ENCODE results near the gene TMEM167B. TPM values are rescaled to one million over a fixed set of nuclear protein-coding genes. Genes with fewer than 3 reads are reported as not detected.
"Not testable (repeated sequence)": the region's sequence is repeated elsewhere in the genome, so short reads cannot be mapped to it uniquely, and the experiment has no call there.

TMEM167B gene
- total RNA-seq, 2 donors from 2014 or later: 26.8 to 51.9 TPM

DNA sequence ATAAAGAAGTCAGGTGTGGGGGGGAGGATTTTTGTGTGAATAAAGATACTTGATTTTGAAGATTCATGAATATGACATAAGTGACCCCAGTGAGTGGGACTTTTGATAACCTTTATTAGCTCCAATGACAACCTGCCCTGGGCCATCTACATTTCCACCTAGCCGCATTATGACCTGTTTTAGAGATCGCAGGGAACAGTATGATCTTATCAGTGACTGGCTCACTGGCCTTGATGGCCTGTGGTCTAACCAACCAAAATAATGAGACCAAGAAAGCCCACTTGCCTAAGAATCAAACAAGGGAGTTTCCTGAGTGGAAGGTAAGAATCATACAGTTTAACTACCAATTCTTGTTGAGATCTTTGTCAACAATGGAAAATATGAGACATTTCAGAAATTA is 25.1 kb downstream of the TMEM167B start:
- peak overlapping the region; percentile 89 for H3K27ac Mint-ChIP-seq
- no peaks in the 10 kb centered on the region for H3K9me3 Mint-ChIP-seq
- ATAC-seq (replicated peaks): peak; percentile 57
- no peaks in the 10 kb centered on the region for H3K27me3 Mint-ChIP-seq
- H3K4me1 Mint-ChIP-seq: peaks cover 31% of the 10 kb centered on the region
- H3K36me3 Mint-ChIP-seq (ENCODE audit: low read depth): peaks cover 14% of the 10 kb centered on the region
- H3K4me3 Mint-ChIP-seq: peak overlapping the region; percentile 83

DNA sequence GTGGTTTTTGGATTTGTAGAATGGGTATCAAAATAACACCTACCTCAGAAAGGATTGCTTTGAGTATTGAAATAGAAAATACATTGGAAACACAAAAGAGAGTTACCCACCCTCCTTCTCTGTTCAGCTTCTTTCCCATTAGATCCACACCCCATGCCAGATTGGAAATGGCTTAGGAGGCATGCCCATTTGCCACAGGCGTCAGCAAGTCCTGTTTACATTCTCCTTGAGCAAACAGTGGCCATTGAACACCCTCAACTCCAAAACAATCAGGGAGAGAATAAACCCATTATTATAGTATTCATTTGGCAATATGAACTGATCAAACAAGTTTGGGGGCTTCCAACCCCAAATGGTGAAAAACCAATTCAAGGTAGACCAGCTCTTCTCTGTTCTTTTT is 25.7 kb downstream of the TMEM167B start:
- H3K36me3 Mint-ChIP-seq (ENCODE audit: low read depth): peaks cover 14% of the 10 kb centered on the region
- H3K4me3 Mint-ChIP-seq: peak overlapping the region; percentile 83
- H3K27ac Mint-ChIP-seq: peak overlapping the region; percentile 89
- H3K9me3 Mint-ChIP-seq: no peaks in the 10 kb centered on the region
- no peaks in the 10 kb centered on the region for H3K27me3 Mint-ChIP-seq
- ATAC-seq (replicated peaks): no peak
- peaks cover 31% of the 10 kb centered on the region for H3K4me1 Mint-ChIP-seq

DNA sequence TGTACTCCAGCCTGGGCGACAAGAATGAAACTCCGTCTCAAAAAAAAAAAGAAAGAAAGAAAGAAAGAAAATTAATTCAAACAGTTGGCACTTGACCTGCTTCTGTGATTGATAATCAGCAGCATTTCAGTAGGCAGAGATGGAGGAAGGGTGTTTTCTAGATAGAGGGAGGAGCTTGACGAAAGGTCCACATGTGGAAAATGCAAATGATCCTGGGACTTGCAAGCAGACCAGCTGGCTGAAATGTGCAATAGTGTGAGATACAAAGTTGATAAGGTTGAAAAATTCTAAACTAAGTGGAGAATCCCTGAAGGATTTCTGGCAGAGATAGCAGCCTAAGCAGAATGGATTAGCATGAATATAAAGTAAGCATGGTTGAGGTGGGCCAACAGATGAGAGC is 27.5 kb downstream of the TMEM167B start:
- no peak overlapping the region for H3K4me3 Mint-ChIP-seq

DNA sequence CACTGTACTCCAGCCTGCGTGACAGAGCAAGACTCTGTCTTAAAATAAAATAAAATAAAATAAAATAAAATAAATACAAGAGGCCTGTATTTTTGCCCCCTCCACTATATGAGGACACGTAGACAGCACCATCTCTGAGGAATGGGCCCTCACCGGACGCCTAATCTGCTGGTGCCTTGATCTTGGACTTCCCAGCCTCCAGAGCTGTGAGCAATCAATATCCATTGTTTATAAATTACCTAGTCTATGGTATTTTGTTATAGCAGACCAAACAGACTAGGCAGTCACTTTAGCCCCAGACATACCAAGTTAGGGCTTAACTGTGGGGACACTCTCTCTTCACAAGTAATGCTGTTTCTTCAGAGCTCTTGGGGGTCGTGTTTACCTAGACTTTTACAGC is 29.8 kb downstream of the TMEM167B start:
- no peaks in the 10 kb centered on the region for H3K9me3 Mint-ChIP-seq
- H3K4me3 Mint-ChIP-seq: no peak overlapping the region
- no peaks in the 10 kb centered on the region for H3K27me3 Mint-ChIP-seq
- ATAC-seq (replicated peaks): no peak
- peaks cover 16% of the 10 kb centered on the region for H3K4me1 Mint-ChIP-seq
- no peak overlapping the region for H3K27ac Mint-ChIP-seq
- peaks cover 7% of the 10 kb centered on the region for H3K36me3 Mint-ChIP-seq (ENCODE audit: low read depth)

More for the DNA sequence above, 27.5 kb downstream of the TMEM167B start:
- Mint-ChIP-seq H3K9me3 (no peaks in the 10 kb centered on the region), H3K27ac (no peak overlapping the region), H3K36me3 (ENCODE audit: low read depth) (peaks cover 9% of the 10 kb centered on the region), H3K27me3 (no peaks in the 10 kb centered on the region), H3K4me1 (peaks cover 27% of the 10 kb centered on the region)
- no peak for ATAC-seq (replicated peaks)

DNA sequence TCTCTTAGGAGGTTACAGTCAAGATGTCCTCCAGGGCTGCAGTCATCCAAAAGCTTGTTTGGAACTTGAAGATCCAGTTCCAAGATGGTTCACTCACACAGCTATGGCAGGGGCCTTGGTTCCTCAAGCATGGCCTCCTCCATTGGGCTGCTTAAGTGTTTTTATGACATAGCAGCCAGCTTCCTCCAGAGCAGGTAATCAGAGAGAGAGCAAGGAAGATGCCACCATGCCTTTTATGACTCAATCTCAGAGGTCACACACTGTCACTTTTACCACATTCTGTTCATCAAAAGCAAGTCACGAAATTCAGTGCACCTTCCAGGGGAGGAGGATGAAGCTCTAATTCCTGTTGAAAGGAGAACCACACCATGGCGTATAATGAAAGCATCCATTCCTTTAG is 40.5 kb downstream of the TMEM167B start:
- Mint-ChIP-seq H3K4me1 (peaks cover 4% of the 10 kb centered on the region), H3K27ac (no peak overlapping the region), H3K27me3 (no peaks in the 10 kb centered on the region), H3K9me3 (no peaks in the 10 kb centered on the region), H3K36me3 (ENCODE audit: low read depth) (no peaks in the 10 kb centered on the region), H3K4me3 (no peak overlapping the region)
- ATAC-seq (replicated peaks): peak; percentile 51

DNA sequence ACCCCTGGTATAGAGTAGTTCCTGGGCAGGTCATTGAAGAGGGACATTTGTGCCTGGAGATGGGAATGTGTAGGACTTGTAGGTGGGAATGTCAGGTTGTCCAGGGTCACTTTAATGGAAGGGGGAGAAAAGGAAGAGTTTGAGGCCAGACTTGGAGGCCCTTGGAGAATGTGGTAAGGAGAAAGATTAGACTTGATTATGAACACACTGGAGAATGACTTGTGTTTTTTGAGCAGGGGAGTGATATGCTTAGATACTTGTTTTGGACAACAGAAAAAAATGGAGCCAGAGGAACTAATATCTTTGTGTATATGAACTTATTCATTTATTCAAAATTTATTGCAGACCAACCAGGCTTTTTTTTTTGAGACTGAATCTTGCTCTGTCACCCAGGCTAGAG is 41.2 kb downstream of the TMEM167B start:
- Mint-ChIP-seq H3K4me3 (no peak overlapping the region), H3K36me3 (ENCODE audit: low read depth) (no peaks in the 10 kb centered on the region), H3K27ac (peak overlapping the region; percentile 16), H3K9me3 (no peaks in the 10 kb centered on the region), H3K27me3 (no peaks in the 10 kb centered on the region), H3K4me1 (peaks cover 4% of the 10 kb centered on the region)
- no peak for ATAC-seq (replicated peaks)

DNA sequence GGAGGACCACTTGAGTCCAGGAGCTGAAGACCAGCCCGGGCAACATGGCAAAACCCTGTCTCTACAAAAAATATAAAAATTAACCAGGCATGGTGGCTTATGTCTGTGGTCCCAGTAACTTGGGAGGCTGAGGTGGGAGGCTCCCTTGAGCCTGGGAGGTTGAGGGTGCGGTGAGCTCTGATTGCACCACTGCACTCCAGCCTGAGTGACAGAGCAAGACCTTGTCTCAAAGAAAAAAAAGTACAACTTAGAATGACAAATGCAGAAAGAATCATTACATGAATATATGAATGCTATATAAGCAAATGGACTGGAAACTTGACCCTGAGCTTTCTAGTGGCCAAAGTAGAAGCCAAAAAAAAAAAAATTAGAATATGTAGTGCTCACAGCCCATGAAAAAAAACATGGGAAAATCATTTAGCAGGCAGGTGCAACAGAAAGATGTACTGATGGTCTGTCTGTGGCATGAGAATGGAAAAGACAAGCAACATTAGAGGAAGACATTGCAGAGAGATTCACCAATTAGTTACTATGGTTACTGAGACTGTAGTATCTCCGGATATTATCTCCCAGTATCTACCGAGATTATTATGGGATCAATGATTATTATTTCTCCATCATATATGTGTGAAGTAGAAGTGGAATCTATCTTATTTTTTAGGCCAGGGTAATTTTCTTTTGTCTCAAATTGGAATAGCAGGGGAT is 42.6 kb downstream of the TMEM167B start:
- Mint-ChIP-seq H3K9me3 (no peaks in the 10 kb centered on the region), H3K27ac (no peak overlapping the region), H3K36me3 (ENCODE audit: low read depth) (no peaks in the 10 kb centered on the region), H3K27me3 (no peaks in the 10 kb centered on the region), H3K4me1 (peaks cover 4% of the 10 kb centered on the region), H3K4me3 (no peak overlapping the region)
- no peak for ATAC-seq (replicated peaks)

DNA sequence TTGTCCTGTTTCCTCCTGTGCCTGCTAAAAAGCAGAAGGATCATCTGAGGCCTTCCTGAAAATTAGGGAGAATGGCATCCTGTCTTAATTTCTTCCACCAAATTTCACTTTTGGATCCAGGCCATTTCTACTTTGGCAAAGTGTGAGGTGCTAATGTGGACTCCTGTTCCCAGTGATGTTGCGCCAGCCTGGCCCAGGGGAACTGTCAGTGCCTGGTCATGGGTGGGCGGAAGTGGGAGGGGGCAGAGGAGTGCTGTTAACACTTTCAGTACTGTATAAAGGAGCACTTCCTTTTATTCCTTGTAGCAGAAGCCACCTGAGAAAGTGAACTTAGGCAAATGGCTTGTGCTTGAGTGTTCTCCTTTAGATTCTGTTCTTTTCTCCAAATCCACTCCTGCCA is 43.3 kb downstream of the TMEM167B start:
- Mint-ChIP-seq H3K27me3 (no peaks in the 10 kb centered on the region), H3K36me3 (ENCODE audit: low read depth) (no peaks in the 10 kb centered on the region), H3K4me1 (peaks cover 4% of the 10 kb centered on the region), H3K9me3 (no peaks in the 10 kb centered on the region), H3K27ac (no peak overlapping the region), H3K4me3 (no peak overlapping the region)
- ATAC-seq (replicated peaks): no peak

DNA sequence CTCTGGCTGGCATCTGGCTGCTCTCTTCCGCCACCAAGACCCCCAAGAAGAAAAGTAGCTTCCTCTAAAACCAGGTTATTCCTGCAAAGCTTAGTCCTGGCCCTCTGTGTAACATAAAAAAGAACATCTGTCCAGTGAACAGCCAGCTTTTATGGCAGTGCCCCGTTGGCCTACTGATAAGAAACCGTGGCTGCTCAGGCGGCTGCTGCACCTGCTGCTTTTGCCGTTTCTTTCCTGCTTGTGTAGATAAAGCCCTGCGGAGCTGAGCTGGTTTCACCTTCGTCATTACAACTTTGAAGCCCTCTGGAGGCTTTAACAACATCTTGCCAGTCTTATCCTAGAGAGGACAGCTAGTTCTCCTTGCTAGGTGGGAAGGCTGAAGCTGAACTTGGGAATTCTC is 43.9 kb downstream of the TMEM167B start:
- Mint-ChIP-seq H3K4me1 (peaks cover 4% of the 10 kb centered on the region), H3K27ac (no peak overlapping the region), H3K36me3 (ENCODE audit: low read depth) (no peaks in the 10 kb centered on the region), H3K27me3 (no peaks in the 10 kb centered on the region), H3K9me3 (no peaks in the 10 kb centered on the region), H3K4me3 (no peak overlapping the region)
- no peak for ATAC-seq (replicated peaks)

DNA sequence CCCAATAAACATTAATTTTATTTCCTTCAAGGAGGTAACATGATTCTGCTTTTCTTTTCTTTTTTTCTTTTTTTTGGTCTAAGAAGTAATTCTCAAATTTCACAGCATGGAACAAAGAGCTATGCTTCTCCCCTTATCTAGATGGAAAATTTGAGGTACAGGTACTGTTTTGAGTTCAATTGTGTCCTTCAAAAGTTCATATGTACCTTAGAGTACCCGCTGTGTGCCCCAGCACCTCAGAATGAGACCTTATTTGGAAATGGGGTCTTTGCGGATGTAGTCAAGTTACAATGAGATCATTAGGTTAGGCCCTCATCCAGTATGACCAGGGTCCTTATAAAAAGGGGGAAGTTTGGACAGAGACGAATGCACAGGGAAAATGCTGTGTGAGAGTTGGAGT is 45.4 kb downstream of the TMEM167B start:
- no peak for ATAC-seq (replicated peaks)
- H3K9me3 Mint-ChIP-seq: no peaks in the 10 kb centered on the region
- no peaks in the 10 kb centered on the region for H3K4me1 Mint-ChIP-seq
- no peak overlapping the region for H3K27ac Mint-ChIP-seq
- H3K27me3 Mint-ChIP-seq: no peaks in the 10 kb centered on the region
- H3K36me3 Mint-ChIP-seq (ENCODE audit: low read depth): no peaks in the 10 kb centered on the region
- no peak overlapping the region for H3K4me3 Mint-ChIP-seq

DNA sequence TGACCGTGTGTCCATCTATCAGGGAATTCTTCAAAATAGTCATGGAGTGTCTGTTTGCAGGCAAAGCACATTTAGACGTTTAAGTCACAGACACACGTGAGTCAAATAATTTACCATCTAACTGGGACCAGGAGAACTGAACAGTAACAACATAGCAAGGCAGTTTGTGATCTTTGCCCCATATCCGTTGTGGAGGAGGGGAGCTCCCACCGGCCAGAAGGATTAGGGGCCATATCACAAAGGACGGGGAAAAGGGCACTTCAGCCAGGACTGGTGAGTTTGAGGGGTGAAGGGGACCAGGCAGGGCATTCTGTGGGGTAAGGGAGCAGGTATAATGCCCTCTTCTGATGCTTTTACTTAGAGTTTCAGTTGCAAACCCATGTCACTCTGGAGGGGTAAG is 46.2 kb downstream of the TMEM167B start:
- Mint-ChIP-seq H3K4me1 (no peaks in the 10 kb centered on the region), H3K4me3 (no peak overlapping the region), H3K36me3 (ENCODE audit: low read depth) (no peaks in the 10 kb centered on the region), H3K27me3 (no peaks in the 10 kb centered on the region), H3K9me3 (no peaks in the 10 kb centered on the region), H3K27ac (no peak overlapping the region)
- ATAC-seq (replicated peaks): no peak

DNA sequence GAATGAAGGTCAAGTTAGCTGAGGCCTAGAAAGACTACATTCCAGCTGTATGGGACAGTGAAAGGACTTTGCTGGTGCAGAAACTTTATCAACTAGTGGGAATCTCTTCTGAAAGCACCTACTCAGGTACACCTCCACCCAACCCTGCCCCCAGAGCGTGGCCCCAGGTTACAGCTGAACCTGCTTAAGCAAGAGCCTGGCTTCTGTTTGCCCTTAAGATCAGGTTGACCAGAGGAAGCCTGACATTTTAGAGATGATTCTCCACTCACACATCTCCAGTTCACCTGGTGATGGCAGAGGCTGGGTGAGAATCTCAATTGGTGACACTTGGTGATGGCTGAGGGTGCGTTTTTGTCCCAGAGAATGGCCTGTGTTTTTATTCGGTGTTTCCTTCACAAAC is 47.4 kb downstream of the TMEM167B start:
- Mint-ChIP-seq H3K4me1 (peaks cover under 1% of the 10 kb centered on the region), H3K27me3 (no peaks in the 10 kb centered on the region), H3K27ac (no peak overlapping the region), H3K36me3 (ENCODE audit: low read depth) (no peaks in the 10 kb centered on the region), H3K9me3 (no peaks in the 10 kb centered on the region), H3K4me3 (no peak overlapping the region)
- ATAC-seq (replicated peaks): no peak

DNA sequence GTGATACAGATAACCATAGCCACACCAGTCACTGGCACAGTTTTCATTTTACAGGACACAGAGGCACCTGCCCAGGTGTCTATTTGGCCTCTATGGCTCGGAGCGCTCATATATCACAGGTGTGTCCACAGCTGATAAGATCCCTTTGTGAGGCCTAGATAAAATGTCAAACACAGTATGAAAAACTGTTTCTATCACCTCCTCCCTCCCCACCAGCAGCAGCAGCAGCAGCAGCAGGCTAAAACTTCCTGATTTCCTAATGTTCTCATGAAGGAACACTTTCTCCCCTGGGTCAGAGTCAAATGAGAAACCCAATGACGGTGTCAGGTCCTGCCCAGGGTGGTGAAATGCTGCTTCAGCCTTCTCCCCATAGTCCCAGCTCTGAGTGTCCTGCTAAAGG is 47.8 kb downstream of the TMEM167B start:
- H3K27me3 Mint-ChIP-seq: no peaks in the 10 kb centered on the region
- H3K4me1 Mint-ChIP-seq: peaks cover 4% of the 10 kb centered on the region
- H3K27ac Mint-ChIP-seq: no peak overlapping the region
- H3K9me3 Mint-ChIP-seq: no peaks in the 10 kb centered on the region
- no peaks in the 10 kb centered on the region for H3K36me3 Mint-ChIP-seq (ENCODE audit: low read depth)
- H3K4me3 Mint-ChIP-seq: no peak overlapping the region
- no peak for ATAC-seq (replicated peaks)

DNA sequence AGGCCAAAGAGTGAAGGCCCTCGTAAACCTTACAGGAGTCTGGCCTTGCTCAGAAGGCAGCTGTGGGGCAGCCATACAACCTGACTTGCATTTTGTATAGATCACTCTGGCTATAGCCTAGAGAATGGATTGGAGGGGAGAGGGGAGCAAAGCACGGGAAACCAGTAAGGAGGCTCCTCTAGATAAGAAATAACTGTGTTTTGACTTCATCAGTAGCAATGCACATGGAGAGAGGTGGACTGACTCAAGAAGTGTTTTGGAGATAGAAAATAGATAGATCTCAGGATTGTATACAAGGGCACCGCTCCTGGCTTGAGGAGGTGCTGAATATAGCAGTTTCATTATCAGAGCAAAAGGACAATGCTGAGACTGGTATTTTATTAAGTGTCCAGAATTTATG is 49.8 kb downstream of the TMEM167B start:
- H3K27ac Mint-ChIP-seq: no peak overlapping the region
- H3K4me3 Mint-ChIP-seq: no peak overlapping the region
- H3K9me3 Mint-ChIP-seq: no peaks in the 10 kb centered on the region
- ATAC-seq (replicated peaks): no peak
- H3K4me1 Mint-ChIP-seq: peaks cover 5% of the 10 kb centered on the region
- H3K27me3 Mint-ChIP-seq: no peaks in the 10 kb centered on the region
- H3K36me3 Mint-ChIP-seq (ENCODE audit: low read depth): no peaks in the 10 kb centered on the region

DNA sequence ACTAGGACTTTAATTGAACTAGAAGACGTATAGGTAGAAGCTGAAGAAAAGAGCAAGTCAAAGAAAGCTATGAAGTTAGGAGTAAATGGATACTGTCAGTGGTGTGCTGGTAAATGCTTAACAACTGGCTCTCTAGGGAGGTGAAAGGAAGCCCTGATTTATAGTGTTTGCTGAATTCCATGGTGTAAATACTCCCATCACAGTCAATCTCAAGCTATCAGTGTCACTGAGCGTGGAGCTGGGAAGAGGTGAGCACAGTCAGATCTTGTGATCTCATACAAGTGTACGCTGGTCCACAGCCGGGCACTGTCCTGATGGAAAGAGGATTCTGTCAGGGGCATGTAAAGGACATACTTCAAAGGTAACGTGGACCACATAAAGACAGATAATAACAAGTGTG is 51.7 kb downstream of the TMEM167B start:
- H3K4me3 Mint-ChIP-seq: no peak overlapping the region
- H3K27ac Mint-ChIP-seq: no peak overlapping the region
- no peaks in the 10 kb centered on the region for H3K36me3 Mint-ChIP-seq (ENCODE audit: low read depth)
- H3K4me1 Mint-ChIP-seq: peaks cover 5% of the 10 kb centered on the region
- no peaks in the 10 kb centered on the region for H3K9me3 Mint-ChIP-seq
- no peaks in the 10 kb centered on the region for H3K27me3 Mint-ChIP-seq
- no peak for ATAC-seq (replicated peaks)

DNA sequence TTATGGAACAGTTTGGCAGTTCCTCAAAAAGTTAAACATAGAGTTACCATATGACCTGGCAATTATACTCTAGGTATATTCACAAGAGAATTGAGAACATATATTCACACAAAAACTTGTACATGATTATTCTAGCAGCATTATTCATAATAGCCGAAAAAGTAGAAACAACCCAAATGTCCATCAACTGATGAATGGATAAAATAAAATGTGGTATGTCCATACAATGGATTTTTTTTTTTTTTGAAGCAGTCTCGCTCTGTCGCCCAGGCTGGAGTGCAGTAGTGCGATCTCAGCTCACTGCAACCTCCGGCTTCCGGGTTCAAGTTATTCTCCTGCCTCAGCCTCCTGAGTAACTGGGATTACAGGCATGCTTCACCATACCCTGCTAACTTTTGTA is 52.2 kb downstream of the TMEM167B start:
- not testable (repeated sequence) for H3K4me3 Mint-ChIP-seq; H3K4me1 Mint-ChIP-seq; H3K27ac Mint-ChIP-seq; ATAC-seq (replicated peaks); H3K9me3 Mint-ChIP-seq; H3K27me3 Mint-ChIP-seq; H3K36me3 Mint-ChIP-seq (ENCODE audit: low read depth)

Measured in activated T-helper 17 cell treated with anti-CD3 and anti-CD28 coated beads, Interleukin-2, amount 50 U/mL, for 72 hours (primary cell).